HepG2 (cell line): Measurements from ENCODE around the gene CDYL2. TPM values are rescaled to one million over a fixed set of nuclear protein-coding genes. Genes with fewer than 3 reads are reported as not detected.
A peak's percentile ranks its signal among the peaks of the same experiment; 100 is the strongest.

Experiments
- ATM ChIP-seq: fragments of 450-650 bp; IDR thresholded peaks from 2 replicates; pipeline ENCODE4 v1.7.1; 2017; ENCODE audit warnings: mild to moderate bottlenecking, borderline replicate concordance
- FOXO1 ChIP-seq: sonication (generic); formaldehyde crosslinking; IDR thresholded peaks from 2 replicates; pipeline ENCODE4 v1.4.0; 2020; ENCODE audit warnings: missing genetic modification reagents
- FOXP1 ChIP-seq, 2 experiments: fragments of 450-650 bp in 1 of 2; IDR thresholded peaks; 2 replicates each; pipeline ENCODE4 v1.6.1; 2017 to 2018; ENCODE audit warnings: antibody characterized with exemption in 1 of 2
- HMGXB4 ChIP-seq, 2 experiments: sonication (generic) in 1 of 2; formaldehyde crosslinking in 1 of 2; IDR thresholded peaks; 2 replicates each; pipeline versions ENCODE4 v1.4.0 to v1.6.1; 2018 to 2020; ENCODE audit warnings: missing genetic modification reagents in 2 of 2, borderline replicate concordance in 1 of 2, low read depth in 1 of 2, mild to moderate bottlenecking in 1 of 2, missing biosample characterization in 1 of 2
- JUN ChIP-seq: sonication (generic); formaldehyde crosslinking; IDR thresholded peaks from 2 replicates; pipeline ENCODE4 v1.4.0; 2020; ENCODE audit warnings: mild to moderate bottlenecking, missing genetic modification reagents
- MBD4 ChIP-seq: IDR thresholded peaks from 2 replicates; pipeline ENCODE4 v1.6.1; 2012; ENCODE audit warnings: low read length, inconsistent platforms, borderline replicate concordance
- MEF2D ChIP-seq: sonication (generic); formaldehyde crosslinking; IDR thresholded peaks from 2 replicates; pipeline ENCODE4 v1.5.1; 2020; ENCODE audit warnings: mild to moderate bottlenecking, missing genetic modification reagents
- NFE2 ChIP-seq: sonication (generic); formaldehyde crosslinking; IDR thresholded peaks from 2 replicates; pipeline ENCODE4 v1.4.0; 2020; ENCODE audit warnings: missing genetic modification reagents
- NFYB ChIP-seq: sonication (generic); formaldehyde crosslinking; IDR thresholded peaks from 2 replicates; pipeline ENCODE4 v1.4.0; 2020; ENCODE audit warnings: missing genetic modification reagents
- SNAI1 ChIP-seq: sonication (generic); formaldehyde crosslinking; IDR thresholded peaks from 2 replicates; pipeline ENCODE4 v1.5.0; 2020; ENCODE audit warnings: mild to moderate bottlenecking, missing genetic modification reagents, borderline replicate concordance
- U2AF2 ChIP-seq: fragments of 200-400 bp; formaldehyde crosslinking; IDR thresholded peaks from 2 replicates; pipeline ENCODE4 v1.6.1; 2017; ENCODE audit warnings: low read depth, mild to moderate bottlenecking, low read length
- WIZ ChIP-seq: sonication (generic); formaldehyde crosslinking; IDR thresholded peaks from 2 replicates; pipeline ENCODE4 v1.5.1; 2020; ENCODE audit warnings: mild to moderate bottlenecking, missing genetic modification reagents
- ZGPAT ChIP-seq: IDR thresholded peaks from 2 replicates; pipeline ENCODE4 v1.6.1; 2016; ENCODE audit warnings: mild to moderate bottlenecking
- ZNF264 ChIP-seq: sonication (generic); formaldehyde crosslinking; IDR thresholded peaks from 2 replicates; pipeline ENCODE4 v1.4.0; 2020; ENCODE audit warnings: missing genetic modification reagents
- ZNF317 ChIP-seq: sonication (generic); formaldehyde crosslinking; IDR thresholded peaks from 2 replicates; pipeline ENCODE4 v1.5.0; 2020; ENCODE audit warnings: mild to moderate bottlenecking, missing genetic modification reagents
- ZNF550 ChIP-seq: sonication (generic); formaldehyde crosslinking; IDR thresholded peaks from 2 replicates; pipeline ENCODE4 v1.4.0; 2020; ENCODE audit warnings: mild to moderate bottlenecking, missing genetic modification reagents, borderline replicate concordance
- ZNF703 ChIP-seq: sonication (generic); formaldehyde crosslinking; IDR thresholded peaks from 2 replicates; pipeline ENCODE4 v1.5.1; 2020; ENCODE audit warnings: missing genetic modification reagents, mild to moderate bottlenecking, moderate library complexity, borderline replicate concordance
- ZNF83 ChIP-seq: sonication (generic); formaldehyde crosslinking; IDR thresholded peaks from 2 replicates; pipeline ENCODE4 v1.4.0; 2020; ENCODE audit warnings: missing genetic modification reagents, mild to moderate bottlenecking, borderline replicate concordance
- polyA plus RNA-seq, 8 experiments: library from polyadenylated mRNA; depleted of rRNA in 3 of 8; stranded (reverse) in 7 of 8; unstranded in 1 of 8; fragments of >200 nt; fragmentation: Illumina TruSeq in 4 of 8; extraction: Trizol in 4 of 8; gene quantifications; 2 replicates each; pipeline versions ENCODE4 v1.2.1 to v1.2.3, GENCODE V29; 2011 to 2016; ENCODE audit warnings: low read depth in 4 of 8, missing spikeins in 1 of 8, mixed read lengths in 1 of 8; ENCODE audit not compliant: insufficient read depth in 1 of 8
- total RNA-seq, 5 experiments: library from RNA; depleted of rRNA; stranded (reverse); fragments of >200 nt; fragmentation: Illumina TruSeq; extraction: Trizol; gene quantifications; 2 replicates each; pipeline ENCODE4 v1.2.3, GENCODE V29; 2016; ENCODE audit warnings: low read depth in 1 of 5
- TF ChIP-seq, protein P1 (sequence below): sonication (generic); formaldehyde crosslinking; IDR thresholded peaks from 2 replicates; pipeline ENCODE4 v1.8.0; 2022; ENCODE audit warnings: mild to moderate bottlenecking, missing genetic modification reagents, moderate library complexity
- TF ChIP-seq, protein P2 (sequence below): fragments of 450-650 bp; IDR thresholded peaks from 2 replicates; pipeline ENCODE4 v1.6.1; 2017; ENCODE audit warnings: mild to moderate bottlenecking

The CDYL2 gene
- total and polyA plus RNA-seq, 2 of the 13 experiments (the other 11 are each of a cell fraction or from before 2014, with no cell fraction given): 0.07 to 0.35 TPM

GRCh38 chr16:80828495-80828894, 24.1 kb upstream of the CDYL2 start (continued):
- no peak for TF ChIP-seq HMGXB4 (CRISPR knock-in tag; IDR thresholded peaks at IDR 0.05; ENCODE audit: borderline replicate concordance in 1 of 2, low read depth in 1 of 2)
- no peak for TF ChIP-seq FOXP1 (IDR thresholded peaks at IDR 0.05)
- TF ChIP-seq FOXP1 (CRISPR knock-in tag; IDR thresholded peaks at IDR 0.05): peak; percentile 43; the same call in 1 of the 2 replicates
- TF ChIP-seq ZNF264 (CRISPR knock-in tag): no peak
- no peak for TF ChIP-seq SNAI1 (CRISPR knock-in tag)
- peak; percentile 56; the same call in 1 of the 2 replicates for TF ChIP-seq FOXO1 (CRISPR knock-in tag)
- no peak for TF ChIP-seq MEF2D (CRISPR knock-in tag)
- TF ChIP-seq U2AF2: no peak
- TF ChIP-seq NFYB (CRISPR knock-in tag): no peak
- no peak for TF ChIP-seq ZNF83
- TF ChIP-seq, protein P1, sequence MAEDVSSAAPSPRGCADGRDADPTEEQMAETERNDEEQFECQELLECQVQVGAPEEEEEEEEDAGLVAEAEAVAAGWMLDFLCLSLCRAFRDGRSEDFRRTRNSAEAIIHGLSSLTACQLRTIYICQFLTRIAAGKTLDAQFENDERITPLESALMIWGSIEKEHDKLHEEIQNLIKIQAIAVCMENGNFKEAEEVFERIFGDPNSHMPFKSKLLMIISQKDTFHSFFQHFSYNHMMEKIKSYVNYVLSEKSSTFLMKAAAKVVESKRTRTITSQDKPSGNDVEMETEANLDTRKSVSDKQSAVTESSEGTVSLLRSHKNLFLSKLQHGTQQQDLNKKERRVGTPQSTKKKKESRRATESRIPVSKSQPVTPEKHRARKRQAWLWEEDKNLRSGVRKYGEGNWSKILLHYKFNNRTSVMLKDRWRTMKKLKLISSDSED (CRISPR knock-in tag): no peak
- peak; percentile 30; the same call in 1 of the 2 replicates for TF ChIP-seq ZGPAT
- no peak for TF ChIP-seq JUN (CRISPR knock-in tag)
- TF ChIP-seq NFE2: no peak
- TF ChIP-seq WIZ: no peak
- no peak for TF ChIP-seq ZNF317
- TF ChIP-seq ATM: no peak
- no peak for TF ChIP-seq ZNF550 (CRISPR knock-in tag)
- TF ChIP-seq ZNF703 (CRISPR knock-in tag): no peak
- no peak for TF ChIP-seq MBD4
- TF ChIP-seq, protein P2, sequence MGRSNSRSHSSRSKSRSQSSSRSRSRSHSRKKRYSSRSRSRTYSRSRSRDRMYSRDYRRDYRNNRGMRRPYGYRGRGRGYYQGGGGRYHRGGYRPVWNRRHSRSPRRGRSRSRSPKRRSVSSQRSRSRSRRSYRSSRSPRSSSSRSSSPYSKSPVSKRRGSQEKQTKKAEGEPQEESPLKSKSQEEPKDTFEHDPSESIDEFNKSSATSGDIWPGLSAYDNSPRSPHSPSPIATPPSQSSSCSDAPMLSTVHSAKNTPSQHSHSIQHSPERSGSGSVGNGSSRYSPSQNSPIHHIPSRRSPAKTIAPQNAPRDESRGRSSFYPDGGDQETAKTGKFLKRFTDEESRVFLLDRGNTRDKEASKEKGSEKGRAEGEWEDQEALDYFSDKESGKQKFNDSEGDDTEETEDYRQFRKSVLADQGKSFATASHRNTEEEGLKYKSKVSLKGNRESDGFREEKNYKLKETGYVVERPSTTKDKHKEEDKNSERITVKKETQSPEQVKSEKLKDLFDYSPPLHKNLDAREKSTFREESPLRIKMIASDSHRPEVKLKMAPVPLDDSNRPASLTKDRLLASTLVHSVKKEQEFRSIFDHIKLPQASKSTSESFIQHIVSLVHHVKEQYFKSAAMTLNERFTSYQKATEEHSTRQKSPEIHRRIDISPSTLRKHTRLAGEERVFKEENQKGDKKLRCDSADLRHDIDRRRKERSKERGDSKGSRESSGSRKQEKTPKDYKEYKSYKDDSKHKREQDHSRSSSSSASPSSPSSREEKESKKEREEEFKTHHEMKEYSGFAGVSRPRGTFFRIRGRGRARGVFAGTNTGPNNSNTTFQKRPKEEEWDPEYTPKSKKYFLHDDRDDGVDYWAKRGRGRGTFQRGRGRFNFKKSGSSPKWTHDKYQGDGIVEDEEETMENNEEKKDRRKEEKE: no peak
